Measurements from ENCODE around the gene GJA3.

The GJA3 gene

DNA sequence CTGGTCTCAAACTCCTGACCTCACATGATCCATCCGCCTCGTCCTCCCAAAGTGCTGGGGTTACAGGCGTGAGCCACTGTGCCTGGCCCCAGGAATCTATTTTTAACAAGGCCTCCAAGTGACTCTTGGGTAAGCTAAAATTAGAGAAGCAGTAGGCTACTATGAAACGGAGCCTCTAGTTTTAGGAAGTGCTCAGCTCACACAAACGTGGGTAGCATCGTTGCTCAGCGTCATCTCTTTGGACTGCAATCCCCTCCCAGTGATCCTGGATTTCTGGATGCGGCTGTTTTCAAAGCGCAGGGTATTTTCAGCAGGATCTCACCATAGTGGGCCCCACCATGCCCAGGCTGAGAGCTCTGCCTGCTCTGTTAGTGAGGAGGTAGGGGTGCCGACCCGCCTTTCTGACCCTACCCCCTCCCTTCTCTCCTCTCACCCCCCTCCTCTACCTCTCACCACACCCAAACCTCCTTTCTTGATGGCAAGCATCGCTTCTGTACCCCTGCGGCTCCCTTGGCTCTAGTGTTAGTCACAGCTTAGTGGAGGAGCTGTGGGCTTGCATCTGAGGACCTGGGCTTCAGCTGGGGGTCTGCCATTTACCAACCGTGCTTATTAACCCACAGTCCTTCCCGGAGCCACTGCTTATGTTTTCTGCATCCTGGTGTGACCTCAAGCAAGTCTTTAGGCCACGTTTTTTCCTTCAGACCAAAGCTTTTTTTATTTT lies 34.2 kb downstream of the GJA3 start:
- no peak for DNase-seq

- DNase-seq, result no peak
Observed at GRCh38 chr13:20125783-20126165, 35.1 kb downstream of the GJA3 start.

DNA sequence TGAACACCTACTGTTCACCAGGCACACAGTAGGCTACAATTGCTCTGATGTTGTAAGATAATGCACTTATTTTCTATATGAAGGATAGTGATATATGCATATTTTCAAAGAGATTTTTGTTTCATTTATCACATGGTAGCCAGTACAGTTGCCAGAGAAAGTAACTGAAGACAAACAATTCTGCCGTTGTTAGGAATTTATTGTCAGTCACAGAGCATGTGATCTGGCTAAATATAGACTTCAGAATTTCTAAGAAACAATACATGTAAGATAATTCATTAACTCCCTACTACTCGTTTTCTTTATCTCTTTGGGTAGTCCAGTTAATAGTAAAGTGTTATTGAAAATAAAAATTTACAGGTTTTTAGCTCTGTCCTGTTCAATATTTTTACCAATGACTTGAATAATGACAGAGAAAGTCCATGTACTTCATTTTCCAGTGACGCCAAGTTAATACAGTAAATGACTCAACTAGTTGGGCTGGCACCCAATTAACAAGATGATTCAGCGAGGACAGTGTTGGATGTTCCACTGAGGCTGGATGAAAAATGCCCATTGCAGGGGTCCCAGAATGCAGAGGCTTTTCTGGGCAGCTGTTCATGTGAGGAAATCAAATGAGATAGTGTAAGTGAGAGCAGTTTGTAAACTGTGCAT lies 35.6 kb downstream of the GJA3 start:
- DNase-seq, result no peak

- DNase-seq, result no peak
Observed at GRCh38 chr13:20124303-20124702, 36.5 kb downstream of the GJA3 start.

DNA sequence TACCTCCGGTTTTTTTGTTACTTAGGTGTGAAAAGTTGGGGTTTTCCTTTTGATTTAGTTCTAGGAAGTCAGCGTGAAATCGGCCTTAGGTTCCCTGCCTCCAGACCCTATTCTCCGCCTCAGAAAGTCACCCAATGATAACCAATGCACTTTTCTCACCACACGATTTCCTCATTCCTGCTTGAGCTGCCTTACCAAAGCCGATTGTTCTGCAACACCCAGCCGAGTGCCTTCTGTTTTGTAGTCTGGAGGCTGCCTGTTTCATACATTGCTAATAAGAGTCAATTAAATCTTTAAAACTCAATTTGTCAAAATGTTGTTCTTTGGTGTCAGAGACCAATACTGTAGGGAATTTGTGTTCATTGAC lies 39.7 kb downstream of the GJA3 start:
- DNase-seq, result no peak

- no peak for DNase-seq
Observed at GRCh38 chr13:20119960-20120359, 40.9 kb downstream of the GJA3 start.

GRCh38 chr13:20118268-20119140 lies 42.3 kb downstream of the GJA3 start:
- no peak for DNase-seq

- no peak for DNase-seq
Observed at GRCh38 chr13:20116213-20116612, 44.6 kb downstream of the GJA3 start.

DNA sequence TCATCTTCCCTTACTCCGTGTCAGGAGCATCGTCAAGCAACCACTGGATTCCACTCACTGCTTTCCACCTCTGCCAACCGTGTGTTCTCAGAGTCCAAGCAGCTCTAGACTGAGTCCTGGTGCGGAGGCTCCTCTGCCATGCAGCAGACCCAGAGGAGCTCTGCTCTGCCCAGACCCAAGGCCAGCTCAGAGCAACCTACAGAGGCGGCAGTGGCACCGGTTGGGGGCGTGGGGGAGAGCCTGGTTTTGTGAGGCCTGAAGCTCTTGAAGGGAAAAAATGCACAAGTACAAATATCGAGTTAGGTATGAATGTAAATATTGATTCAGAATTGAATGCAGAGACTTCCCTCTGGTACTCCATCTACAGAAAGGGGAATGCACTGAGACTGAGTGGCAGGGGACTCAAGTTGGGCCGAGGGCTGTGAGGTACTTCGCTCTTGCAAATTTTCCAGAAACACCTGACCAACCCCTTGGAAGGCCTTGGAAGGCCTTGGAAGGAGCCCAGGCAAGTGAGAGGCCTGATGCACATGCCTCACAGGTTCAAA lies 46.7 kb downstream of the GJA3 start:
- no peak for DNase-seq

GRCh38 chr13:20109037-20109436 lies 51.8 kb downstream of the GJA3 start:
- no peak for DNase-seq

DNA sequence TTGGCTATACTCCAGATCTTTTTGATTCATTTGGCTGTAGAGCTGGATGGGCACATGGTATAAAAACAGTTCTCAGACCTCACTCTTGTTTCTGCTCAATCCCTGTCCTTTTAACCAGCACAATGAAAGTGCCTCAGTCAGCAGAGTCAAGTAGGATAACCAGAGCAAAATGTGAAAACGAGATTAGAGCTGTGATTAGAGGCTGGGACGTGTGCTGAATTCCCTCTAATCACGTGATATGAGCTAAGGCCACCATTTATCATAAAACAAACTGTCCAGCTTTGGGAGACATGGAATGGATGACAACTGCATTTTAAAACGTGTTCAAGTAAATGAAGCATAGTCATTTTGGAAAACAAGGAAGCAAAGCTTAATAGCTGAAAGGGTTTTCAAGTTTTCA lies 54.1 kb downstream of the GJA3 start:
- no peak for DNase-seq

DNA sequence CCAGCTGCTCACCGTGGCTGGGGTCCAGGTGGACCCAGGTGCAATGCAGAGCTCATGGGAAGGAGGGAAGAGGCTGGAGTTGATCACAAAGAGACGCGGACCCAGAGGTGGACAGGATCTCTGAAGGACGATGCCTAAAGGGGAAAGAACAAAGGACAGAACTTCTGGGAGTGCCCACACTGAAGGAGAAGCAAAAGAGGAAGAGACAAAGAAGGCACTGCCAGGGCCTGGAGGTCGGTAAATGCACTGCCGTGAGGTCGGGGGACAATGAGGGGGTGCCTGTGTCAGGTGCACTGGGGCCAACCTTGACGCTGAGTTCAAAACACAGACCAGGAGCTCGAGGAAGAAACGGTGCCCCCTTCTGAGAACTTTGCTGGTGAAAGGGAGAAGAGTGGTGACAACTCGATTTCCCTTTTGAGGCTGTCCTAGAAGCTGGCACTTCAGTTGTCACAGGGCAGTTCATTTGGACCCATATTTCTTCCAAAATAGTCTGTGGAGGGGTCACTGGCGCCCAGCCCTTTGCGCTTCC lies 55.6 kb downstream of the GJA3 start:
- no peak for DNase-seq

- no peak for DNase-seq
Observed at GRCh38 chr13:20102525-20103180, 58.2 kb downstream of the GJA3 start.

DNA sequence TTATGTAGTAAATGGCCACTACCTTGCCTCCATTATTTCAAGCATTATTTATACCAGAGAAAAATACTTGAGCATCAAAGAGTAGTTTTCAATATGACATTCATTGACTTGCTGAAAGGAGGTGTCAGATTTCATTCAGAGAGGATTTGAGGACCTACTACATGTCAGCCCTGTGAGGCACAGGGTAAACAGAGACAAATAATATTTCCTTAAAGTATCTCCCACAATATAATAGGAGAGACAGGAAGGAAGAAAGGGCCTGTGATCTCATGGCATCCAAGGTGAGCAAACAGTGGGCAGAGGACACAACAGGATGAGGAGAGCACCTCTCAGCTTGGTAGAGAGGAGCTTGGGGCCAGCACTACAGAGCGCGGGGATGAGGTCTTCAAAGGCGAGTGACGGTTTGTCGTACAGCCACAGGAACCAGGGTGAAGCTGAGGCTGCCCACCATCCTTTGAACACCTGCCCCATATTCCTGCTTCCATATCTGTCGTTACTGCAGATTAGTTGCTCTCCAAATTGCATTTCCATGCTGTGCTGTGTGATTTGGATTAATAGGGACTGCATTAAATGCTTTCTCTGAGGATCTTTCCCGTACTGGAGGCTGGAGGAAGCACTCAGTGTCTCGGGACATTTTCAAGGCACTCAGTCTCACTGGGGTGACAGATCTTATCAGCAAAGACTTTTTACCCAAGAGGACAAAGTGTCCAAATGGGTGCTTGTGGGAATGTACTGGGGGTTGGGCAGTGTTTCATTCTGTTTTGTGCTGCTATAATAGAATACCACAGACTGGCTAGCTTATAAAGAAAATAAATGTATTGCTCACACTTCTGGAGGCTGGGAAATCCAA lies 59.2 kb downstream of the GJA3 start:
- no peak for DNase-seq

GRCh38 chr13:20099319-20099718 lies 61.5 kb downstream of the GJA3 start:
- no peak for DNase-seq

GRCh38 chr13:20093951-20094350 lies 66.9 kb downstream of the GJA3 start:
- no peak for DNase-seq

DNA sequence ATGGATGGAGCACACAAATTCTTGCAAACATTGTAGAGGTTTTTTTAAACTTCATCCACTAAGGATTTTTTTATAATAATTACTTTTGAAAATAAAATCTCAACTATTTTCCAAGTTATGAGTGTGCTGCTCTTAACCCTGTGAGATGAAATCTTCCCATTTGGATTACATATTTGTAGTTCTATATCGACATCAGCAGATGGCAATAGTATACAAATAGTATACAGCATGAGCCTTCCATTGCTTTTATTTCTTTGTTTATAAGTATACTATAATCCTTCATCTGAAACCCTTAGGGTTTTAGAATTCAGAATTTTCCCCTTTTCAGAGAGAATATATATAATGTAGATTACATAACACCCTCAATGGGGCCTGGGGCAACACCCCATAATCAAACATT lies 70.5 kb downstream of the GJA3 start:
- no peak for DNase-seq
